NCI-H524 treated with DMSO at 0.1 percent for 48 hours (cell line): ENCODE data around the gene SFXN5.

Experiments used
- DNase-seq: peaks from one replicate; lab custom pipeline; 2025; lab: John Stamatoyannopoulos, UW

The SFXN5 gene

DNA sequence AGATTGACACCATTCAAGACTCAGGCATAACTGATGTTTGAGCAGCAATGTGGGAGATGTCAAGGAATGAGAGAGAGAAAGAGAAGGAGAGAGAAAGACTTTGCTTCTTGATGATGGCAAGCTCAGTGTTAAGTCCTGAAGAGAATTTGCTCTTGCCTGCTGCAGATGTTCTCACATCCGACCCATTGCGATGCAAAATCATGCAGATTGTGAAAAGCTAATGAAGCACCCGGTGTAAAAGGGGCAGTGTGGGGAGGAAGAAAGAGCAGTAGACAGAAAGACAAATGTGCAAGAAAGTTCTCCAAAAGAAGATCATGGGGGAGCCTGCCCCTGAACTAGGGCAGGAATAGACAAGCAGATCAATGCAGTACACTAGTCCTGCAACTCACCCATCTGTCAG lies 96.5 kb downstream of the SFXN5 start:
- DNase-seq, result no peak

DNA sequence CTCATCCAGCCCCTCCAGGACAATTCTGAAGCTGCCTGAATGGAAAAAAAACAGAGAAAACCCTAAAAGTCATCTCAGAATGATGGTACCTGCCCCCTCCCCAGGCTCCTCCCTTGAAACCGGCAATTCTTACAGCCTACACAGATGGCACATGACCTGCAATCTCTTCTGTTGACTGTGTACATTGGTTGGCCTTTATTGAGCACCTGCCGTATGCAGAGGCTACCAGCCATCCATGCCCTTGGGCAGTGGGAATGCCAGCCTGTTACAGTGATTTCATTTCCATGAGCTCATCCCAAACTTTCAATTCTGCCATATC lies 97.1 kb downstream of the SFXN5 start:
- DNase-seq, result no peak

DNA sequence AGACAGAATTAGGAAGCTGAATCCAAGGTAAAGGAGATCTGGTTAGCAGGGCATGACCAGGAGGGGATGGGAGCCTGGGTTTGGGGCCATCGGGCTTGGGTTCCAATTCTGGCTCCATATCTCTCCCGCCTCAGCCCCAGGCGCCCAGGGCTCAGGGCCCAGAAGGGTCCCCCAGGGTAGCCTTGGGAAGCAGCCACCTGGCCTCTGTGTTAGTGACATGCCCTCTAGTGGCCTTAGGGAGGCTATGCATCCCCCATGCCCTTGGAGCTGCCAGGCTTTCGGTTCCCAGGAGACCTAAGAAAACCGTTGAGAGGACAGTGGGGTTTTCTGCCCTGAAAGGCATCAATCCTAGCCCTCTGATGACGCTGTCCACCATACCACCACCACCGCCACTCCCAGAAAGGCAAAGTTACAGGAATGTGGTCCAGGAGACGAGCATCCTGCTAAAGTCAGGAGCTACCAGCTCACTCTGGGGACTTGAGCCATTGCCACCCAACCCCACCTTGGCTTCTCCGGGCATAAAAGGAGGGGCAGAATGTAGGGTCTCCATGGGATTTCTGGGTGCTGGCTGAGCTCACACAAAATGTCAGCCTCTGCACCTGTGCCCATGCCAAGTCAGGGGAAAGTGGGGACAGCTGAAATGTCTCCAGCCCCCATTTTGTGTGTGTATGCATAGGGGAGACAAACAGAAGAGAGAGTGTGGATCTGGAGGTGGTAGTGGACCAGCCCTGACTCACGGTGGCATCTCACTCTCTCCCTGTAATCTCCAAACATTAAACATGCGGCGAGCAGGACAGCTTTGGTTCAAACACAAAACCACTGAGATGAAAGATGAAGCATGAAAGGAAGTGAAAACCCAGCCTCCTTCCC lies 97.7 kb downstream of the SFXN5 start:
- DNase-seq, result no peak

DNA sequence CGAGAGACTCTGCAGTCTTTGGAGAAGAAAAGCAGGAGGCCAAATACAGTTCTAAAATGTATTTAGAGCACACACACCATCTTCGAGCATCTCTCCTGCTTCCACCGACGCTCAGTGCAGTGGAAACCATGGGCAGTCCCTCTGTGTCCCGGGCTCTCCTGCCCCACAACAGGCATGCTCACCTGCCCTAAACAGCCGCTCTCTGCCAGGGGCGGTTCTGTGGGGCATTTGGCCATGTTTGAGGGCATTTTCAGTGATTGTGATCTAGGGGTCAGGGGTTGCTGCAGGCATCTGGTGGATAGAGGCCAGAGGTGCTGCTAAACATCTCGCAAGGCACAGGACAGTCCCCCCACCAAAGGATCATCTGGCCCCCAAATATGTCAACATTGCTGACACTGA lies 98.4 kb downstream of the SFXN5 start:
- no peak for DNase-seq

DNA sequence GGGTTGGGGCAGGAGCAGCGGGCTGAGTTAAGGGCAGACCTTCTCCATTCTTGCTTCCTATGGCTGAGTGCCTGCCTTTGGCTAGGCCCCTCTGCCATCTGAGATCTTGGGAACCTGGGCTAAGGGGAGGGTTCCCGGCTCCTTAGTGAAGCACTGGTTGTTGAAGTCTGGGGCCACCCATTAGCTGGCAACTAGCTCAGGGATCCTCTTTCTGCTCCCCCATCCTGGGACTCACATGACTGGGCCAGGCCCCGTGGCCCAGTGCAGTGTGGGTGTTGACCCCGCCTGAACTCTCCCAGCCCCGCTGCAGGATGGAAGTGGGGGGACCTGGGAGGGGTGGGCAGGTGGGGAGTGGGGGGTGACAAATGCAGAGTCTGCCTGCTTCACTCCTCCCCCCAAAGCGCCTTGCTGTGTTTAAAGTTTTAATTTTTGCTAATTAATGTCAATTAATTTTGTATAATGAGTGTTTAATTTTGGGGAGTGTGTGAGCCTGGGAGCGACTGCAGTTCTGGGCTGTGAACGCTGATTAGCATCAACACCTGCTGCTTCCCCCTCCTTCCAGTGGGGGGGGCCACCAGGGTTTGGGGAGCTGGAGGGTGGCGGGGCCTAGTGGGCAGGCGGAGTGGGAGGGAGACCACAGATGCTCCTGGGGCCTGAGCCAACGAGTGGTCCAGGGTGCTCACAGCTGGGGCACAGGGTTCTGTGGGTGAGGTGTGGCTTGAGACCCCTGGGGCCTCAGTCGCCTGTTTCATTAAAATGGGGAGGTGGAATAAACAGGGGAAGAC lies 99.0 kb downstream of the SFXN5 start:
- no peak for DNase-seq

DNA sequence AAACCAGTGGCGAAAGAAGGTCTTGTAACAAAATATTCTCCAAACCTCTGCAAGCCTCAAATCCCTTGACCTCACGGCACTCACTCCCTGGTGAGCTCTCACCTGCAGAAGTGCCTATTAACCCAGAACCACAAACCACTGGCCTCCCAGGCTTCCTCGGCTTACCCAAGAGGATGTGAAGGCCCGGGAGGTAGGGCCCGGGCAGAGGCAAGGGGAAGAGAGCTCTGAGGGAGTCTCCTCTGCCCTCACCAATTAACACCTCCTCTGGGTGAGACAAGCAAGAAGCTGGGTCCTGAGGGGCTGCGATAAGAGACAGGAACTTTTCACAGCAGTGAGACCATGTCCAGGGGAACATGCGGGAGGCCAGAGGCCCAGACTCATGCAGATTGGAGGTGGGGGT lies 100.5 kb downstream of the SFXN5 start:
- no peak for DNase-seq

DNA sequence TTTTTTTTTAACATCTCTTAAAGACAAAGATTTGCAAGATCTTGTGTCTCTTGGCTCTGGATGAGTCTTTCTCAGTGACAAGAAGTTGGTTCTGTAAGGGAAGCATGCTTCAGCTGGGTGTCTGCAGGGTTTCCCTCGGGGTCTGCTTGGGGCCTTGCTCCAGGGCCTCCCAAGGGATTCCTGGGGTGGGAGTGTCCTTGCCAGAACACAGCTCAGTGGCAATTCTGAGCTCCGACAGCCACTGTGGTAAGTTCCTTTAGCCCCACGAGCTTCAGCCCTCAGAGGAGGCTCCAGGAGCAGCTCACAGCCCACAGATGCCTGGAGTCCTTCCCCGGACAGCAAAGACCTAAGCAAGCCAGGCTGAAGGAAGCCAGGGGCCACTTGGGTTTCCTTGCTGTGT lies 101.8 kb downstream of the SFXN5 start:
- no peak for DNase-seq

DNA sequence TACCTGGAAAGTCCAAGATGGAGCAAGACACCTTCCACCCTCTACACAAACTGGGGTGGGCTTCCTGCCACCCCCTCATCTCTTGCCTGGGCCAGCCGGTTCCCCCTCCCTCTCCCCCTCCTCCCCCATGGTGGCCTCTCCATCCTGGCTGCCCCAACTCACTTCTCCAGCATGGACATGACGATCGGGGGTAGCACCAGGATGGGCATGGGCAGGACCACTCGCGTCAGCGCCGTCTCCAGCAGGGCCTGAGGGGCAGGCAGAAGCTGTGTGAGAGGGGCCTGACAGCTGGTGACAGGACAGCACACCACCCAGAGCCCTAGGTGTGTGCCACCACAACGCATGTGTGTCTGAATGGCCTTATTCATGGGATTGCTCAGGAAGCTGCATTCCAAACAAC lies 103.2 kb downstream of the SFXN5 start:
- no peak for DNase-seq

DNA sequence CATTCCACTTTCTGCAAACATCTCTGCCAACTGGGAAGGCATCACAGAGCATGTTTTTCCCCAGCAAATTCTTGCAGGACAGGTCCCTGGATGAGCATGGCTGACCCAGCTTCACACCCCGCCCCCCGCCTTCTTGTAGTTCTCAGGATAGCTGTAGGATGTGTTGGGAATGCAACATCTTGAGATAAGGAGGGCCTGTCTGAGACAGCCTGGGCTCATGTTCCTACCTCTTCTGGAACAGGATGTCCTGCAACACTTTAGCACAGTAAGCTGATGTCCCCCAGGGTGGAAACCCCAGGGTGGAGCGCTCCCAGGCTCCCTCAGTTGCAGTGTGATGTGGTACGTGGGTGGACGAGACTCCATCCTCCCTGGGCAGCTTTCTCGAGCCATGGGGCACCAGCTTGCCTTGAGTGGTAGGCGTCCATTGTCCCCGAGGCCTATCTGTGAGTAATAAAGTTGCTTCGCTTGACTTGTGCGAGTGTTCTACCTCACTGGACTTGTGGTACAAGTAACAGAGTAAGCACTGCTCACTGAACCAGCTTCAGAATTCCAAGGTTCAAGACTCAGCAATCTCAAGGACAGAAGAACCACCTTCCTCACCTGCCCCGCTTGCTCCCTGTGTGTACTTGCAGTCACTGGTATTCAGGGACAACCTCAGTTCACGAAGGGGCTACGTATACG lies 105.6 kb downstream of the SFXN5 start:
- no peak for DNase-seq

DNA sequence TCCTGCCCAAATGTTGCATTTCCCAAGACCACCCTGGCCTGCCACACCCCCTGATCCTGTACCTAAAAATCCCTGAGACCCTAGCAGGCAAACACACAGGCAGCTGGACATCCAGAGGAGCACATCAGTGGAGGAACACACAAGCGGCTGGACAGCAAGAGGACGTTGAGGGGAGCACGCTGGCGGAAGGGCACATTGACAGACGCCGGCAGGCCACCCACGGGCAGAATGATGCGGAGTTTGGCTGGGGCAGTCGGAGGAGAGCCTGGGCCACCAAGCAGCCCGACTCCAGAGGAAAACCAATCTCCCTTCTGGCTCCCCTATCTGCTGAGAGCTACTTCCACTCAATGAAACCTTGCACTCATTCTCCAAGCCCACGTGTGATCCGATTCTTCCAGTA lies 106.5 kb downstream of the SFXN5 start:
- no peak for DNase-seq

DNA sequence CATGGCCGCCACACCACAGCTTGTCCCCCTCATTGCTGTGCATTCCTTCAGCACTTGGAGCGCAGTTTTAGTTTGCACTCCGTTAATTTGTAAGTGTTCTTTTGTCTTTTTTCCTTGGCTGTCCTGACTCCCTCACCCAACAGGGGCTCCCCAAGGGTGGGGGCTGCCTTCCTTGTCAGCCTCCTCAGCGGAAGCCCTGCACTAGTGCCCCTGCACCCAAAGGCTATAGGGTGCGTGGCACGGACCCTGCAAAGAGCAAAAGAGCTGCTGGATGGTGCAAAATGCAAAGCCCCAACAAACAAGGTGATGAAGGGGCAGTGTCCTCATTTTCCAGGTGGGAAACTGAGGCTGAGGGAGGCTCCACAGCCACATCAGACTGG lies 107.4 kb downstream of the SFXN5 start:
- no peak for DNase-seq

DNA sequence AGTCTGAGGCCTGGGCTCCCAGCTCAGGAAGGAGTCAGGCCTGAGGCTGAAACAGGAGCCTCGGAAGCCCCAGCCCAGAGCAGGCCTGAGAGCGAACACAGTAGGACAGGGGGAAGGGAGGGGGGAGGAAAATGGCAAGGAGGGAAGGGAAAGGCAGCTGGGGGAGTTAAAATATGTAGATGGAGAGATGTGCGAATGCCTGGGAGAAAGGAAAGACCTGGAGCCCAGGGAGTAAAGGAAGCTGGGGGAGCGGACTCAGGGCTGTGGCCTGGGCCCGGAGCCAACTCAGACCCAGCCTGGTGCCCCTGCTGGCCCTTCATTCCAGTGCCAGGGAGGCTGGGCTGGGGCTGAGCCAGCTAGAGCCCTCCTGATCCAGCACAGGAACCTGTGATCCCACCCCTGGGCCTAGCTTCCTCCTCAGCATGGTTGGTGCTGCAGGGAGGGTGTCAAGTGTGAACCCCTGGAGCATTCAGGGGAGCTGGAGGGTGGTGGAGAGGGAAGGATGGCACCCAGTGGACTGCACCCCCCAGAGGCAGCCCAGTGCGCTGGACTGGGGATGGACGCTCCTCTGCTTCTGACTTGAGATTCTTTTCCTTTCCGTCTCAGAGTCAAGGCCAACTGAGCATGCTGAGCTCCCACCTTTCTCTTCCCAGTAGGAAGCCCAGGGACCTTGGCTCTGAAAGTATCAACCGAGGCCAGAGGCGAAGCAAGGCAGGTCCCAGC lies 107.9 kb downstream of the SFXN5 start:
- DNase-seq, result no peak

DNA sequence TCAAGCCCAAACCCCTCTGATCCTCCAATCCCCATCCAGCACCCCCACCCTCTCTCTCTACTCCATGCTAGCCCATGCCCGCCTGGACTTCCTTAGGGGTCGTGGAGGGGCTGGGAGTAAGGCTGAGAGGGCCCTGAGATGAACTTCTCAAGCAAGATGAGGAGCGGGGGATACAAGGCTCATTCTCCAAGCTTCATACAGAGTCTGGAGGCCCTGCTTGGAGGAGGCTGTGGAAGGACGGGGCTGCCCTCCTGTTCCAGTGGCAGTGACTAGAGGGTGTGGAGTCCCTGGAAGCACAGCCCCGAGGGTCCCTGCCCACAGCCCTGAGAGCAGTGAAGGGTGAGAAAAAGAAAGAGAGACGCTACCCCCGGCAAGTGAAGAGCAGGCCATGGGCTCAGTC lies 108.6 kb downstream of the SFXN5 start:
- no peak for DNase-seq

DNA sequence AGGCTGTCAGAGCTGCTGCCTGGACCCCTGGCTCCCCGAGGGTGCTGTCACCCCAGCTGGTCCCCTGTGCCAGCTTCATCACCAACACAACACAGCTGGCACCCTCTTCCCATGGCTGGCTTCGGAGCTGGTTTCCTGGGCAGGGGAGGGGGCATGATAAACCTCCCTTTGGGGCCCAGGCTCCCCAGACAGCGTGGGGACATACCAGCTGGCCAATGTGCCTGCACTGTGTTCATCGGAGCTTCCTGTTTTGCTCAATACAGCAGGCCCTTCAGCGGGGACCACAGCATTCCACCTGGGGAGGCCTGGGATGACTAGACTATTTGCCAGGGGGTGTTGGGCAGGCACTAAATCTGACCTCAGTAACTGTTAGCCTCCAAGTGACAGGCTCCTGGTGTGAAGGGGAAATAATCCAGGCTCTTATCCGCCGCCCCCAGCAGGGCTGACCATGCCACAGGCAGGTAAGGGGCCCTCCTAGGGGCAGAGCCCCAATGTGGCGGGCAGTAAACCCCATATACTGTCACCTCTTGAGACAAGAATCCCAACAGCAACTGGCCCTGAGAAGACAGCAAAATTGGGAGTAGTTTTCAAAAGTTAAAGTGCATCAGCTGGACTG lies 109.6 kb downstream of the SFXN5 start:
- no peak for DNase-seq

DNA sequence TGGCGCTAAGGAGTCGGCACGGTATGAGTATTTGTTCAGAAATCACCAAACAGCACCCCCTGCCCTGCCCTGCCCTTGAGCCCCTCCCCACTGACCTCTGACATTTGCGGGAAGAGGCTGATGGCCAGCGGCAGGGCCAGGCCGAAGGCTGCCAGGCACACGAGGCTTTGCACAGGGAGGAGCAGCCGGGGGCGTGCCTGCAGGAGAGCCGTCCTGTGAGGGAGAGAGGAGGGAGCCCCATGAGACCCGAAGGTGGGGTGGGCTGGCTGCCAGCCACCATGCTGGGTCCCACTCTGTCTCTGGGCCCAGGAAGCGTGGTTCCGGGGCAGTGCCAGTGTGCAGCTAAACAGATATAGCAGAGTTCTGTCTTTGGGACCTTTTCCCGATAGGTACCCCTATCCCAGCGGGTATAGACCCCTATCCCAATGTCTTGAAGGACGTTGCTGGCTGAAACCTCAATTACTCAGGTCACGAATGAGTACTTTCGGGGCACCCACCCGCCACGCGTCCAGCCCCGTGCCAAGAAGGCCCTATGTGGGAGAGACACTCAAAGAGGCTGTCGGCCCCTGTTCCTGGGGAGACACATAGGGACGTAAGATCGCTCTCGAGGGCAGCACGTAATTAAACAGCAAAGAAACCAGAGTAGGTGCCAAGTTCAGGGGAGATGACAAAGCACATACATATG lies 110.3 kb downstream of the SFXN5 start:
- no peak for DNase-seq

DNA sequence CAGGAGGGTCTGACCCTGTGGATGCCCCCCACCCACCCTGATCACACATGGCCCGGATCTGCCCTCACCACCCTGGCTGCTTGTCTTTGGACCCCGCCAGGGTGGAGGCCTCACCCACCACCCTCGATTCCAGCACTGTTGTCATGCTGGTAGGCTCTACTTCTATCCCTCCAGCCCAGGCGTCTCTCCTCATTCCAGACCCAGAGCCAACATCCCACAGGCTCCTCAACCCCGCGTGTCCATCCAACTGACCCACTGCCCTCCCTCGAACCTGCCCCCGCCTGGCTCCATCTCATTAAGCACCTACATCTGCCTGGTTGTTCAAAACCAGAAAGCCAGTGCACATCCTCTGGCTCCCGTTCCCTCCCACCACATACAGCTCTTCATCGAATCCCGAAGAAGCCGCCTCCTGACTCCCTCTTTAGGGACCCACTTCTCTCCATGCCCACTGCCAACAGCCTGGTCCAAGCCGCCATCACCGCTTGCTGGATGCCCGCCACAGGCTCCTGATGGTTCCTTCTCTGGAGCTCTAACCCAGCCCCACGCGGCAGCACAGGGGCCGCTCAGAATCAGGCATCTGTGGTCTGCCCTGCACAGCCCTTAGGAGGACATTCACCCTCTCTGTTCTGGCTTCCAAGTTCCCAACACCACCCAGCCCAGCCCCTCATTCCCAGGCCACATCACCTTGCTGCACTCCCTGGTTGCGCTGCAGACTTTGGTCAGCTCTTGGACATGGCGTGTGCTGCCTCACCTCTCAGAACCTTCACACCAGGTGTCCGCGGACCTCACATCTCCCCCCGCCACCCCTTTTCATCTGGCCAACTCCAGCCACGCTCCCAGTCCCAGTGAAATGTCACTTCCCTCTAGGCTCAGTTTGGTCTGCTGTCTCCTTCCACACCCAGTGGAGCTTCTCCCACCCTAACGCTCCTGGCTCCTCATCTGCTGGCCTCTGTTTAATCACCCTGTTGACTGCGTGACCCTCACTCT lies 111.2 kb downstream of the SFXN5 start:
- no peak for DNase-seq

DNA sequence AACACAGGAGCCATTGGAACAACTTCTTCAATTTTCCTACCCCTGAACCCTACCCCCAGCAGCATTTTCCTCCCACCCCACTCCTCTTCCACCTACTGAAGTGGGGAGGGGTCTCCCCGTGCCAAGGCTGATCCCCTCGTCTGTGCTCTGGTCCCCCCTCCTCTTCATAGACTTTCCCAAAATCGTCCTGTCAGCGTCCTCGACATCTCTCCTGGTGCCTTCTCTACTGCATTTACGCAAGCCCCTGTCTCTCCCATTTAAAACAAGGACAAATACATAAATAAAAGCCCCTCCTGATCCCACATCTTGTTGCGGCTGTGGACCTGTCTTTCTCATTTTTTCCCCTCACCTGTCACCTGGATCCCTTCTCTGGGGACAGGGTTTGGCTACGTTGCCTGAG lies 112.0 kb downstream of the SFXN5 start:
- no peak for DNase-seq

DNA sequence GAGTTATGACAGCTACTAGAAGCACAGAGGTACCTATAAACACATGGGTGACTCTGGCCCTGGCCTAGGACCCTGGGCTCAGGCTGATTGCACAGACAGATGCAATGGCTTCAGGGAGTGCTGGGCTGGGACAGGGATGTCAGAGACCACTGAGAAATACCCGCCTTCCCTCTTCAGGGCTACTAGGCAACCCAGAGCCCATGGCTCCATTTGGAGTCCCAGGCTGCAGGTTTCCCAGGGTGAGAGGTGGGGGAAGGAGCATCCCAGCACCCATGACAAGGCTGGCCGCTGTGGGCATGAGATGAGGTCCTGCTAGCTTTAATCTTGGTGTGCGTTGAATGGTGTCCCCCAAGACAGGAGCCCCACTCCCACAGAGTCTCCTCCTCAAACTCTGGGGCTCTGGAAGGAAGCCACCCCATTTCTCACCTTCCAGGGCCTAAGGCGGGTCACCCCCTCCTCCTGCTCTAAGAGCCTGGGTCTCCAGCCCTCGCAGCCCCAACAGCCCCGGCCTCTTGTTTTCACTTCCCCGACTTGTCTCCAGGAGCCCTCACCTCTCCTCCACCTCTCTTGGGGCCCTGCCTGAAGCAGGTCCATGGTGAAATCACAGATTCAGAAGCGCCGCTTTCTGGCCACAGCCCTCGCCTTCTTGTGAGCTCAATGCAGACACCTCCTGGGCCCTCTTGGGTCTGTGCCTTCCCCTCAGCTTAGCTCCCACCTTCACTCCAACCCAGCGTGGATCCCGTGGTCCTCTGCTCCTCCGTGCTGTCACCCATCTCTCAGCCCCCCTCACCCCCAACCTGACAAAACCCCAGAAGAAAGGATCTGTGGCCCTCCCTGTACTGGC lies 112.7 kb downstream of the SFXN5 start:
- DNase-seq, result no peak

DNA sequence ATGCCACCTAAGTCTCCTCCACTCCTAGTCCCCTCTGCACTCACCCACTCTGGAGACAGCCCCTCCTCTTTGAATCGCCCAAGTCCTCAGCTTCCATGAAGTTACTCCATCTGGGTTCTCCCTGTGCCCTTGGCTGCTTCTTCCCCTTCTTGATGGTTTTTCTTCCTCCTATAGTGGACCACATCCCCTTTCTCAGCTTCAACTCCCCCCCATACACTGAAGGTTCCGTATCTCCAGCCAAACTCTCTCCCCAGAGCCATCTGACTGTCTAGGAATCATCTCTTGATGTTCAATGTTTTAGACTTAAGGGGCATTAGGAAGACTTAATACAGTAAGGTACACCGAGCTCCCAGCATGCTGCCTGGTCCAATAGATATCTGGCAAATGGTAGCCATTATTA lies 114.6 kb downstream of the SFXN5 start:
- no peak for DNase-seq
